Lower leg skin (tissue), 4 donors: ENCODE measurements around the gene NOVA1. TPM values are rescaled to one million over a fixed set of nuclear protein-coding genes. Genes with fewer than 3 reads are reported as not detected.

Experiments used
- DNase-seq, 2 donors: peaks; one replicate each; pipeline ENCODE4 v3.0.0-alpha.2; 2019; ENCODE audit warnings: low spot score in 2 of 2
- H3K4me3 ChIP-seq: fragments of 200-600 bp; sonication (generic); 2 replicates; pipeline ENCODE4 v1.5.1; 2017; ENCODE audit warnings: mild to moderate bottlenecking, low read depth; ENCODE audit not compliant: poor library complexity, severe bottlenecking
- CTCF ChIP-seq, 3 donors: fragments of 450-650 bp; IDR thresholded peaks; one replicate each; pipeline ENCODE4 v1.5.1; 2016; ENCODE audit warnings: antibody characterized with exemption in 3 of 3, mild to moderate bottlenecking in 3 of 3, moderate library complexity in 2 of 3
- POLR2A ChIP-seq, 2 donors: fragments of 450-650 bp; IDR thresholded peaks; one replicate each; pipeline ENCODE4 v1.6.1; 2016 to 2017; ENCODE audit warnings: antibody characterized with exemption in 2 of 2, mild to moderate bottlenecking in 1 of 2, moderate library complexity in 1 of 2
- WGBS, 2 donors: methylation state at CpG; one replicate each; pipeline ENCODE4 v1.1.5; 2018; 5-methylcytosine and 5-hydroxymethylcytosine counted together
- intact Hi-C: fragments of 100-400 bp; cut with DNase I; formaldehyde crosslinking; loops from one replicate; pipeline ENCODE4 v1.15.0; 2023; ENCODE audit warnings: low total_unique reads
- total RNA-seq, 4 donors: library from RNA; depleted of rRNA; stranded (reverse); fragments of >200 nt; gene quantifications; one replicate each; pipeline ENCODE4 v1.1.0, GENCODE V29; 2016

The NOVA1 gene
- total RNA-seq, 4 donors from 2014 or later: 3.0 to 8.9 (median 7.1) TPM

- H3K4me3 ChIP-seq: peak overlapping the region; percentile 55
- DNase-seq: no peak
- 16 to 21% methylated on average over 8 of the region's 8 CpGs for WGBS, 2 donors
- no peak for TF ChIP-seq POLR2A (IDR thresholded peaks at IDR 0.05)
- no peak for TF ChIP-seq CTCF (IDR thresholded peaks at IDR 0.05)
- intact Hi-C loops: no loop called here
Measured at GRCh38 chr14:26595926-26596542, 1.8 kb downstream of the NOVA1 start.

GRCh38 chr14:26594756-26595545 is 2.9 kb downstream of the NOVA1 start:
- no peak for DNase-seq

GRCh38 chr14:26594148-26594547 is 3.7 kb downstream of the NOVA1 start:
- TF ChIP-seq CTCF (IDR thresholded peaks at IDR 0.05) (no peak), POLR2A (IDR thresholded peaks at IDR 0.05) (no peak)
- 44 to 47% methylated on average over 2 of the region's 2 CpGs for WGBS, 2 donors
- intact Hi-C loops: no loop called here
- H3K4me3 ChIP-seq: no peak overlapping the region
- no peak for DNase-seq

More at GRCh38 chr14:26594756-26595545, 2.9 kb downstream of the NOVA1 start:
- intact Hi-C loops: no loop called here
- 57 to 65% methylated on average over 2 of the region's 2 CpGs for WGBS, 2 donors
- TF ChIP-seq POLR2A (IDR thresholded peaks at IDR 0.05) (no peak), CTCF (IDR thresholded peaks at IDR 0.05) (no peak)
- H3K4me3 ChIP-seq: no peak overlapping the region

GRCh38 chr14:26593357-26593756 is 4.5 kb downstream of the NOVA1 start:
- DNase-seq: no peak
- no peak overlapping the region for H3K4me3 ChIP-seq
- TF ChIP-seq CTCF (IDR thresholded peaks at IDR 0.05) (no peak), POLR2A (IDR thresholded peaks at IDR 0.05) (no peak)
- intact Hi-C loops: no loop called here
- 79 to 82% methylated on average over 4 of the region's 4 CpGs for WGBS, 2 donors

- intact Hi-C loops: no loop called here
- TF ChIP-seq CTCF (IDR thresholded peaks at IDR 0.05): no peak
- no peak for TF ChIP-seq POLR2A (IDR thresholded peaks at IDR 0.05)
- no peak overlapping the region for H3K4me3 ChIP-seq
- no peak for DNase-seq
- 67 to 88% methylated on average over 1 of the region's 1 CpG for WGBS, 2 donors
Measured at GRCh38 chr14:26589925-26590324, 7.9 kb downstream of the NOVA1 start.
